ENCODE measurements around the gene SPAG17.

SPAG17 gene

DNA sequence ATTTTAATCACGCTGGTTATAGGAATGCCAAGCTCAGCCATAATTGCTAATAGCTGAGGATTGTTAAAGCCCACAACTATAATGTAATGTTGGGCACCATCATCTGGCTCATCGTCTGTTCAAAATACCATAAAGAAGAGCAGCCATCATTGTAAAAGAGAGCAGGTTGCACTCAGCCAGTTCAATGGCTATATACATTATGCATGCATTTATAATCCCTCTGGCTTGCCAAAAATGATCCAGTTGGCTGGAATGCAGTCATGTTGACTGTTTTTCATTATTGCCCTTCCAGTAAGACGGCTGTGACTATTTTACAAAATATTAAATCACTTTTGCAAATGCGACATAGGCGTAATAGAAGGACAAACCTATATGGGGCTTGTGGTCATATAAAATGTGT, 85.3 kb downstream of the SPAG17 start:
- Histone ChIP-seq H3K36me3 (ENCODE audit: insufficient read depth, low read length) (no peaks in the 10 kb centered on the region), H3K9me3 (ENCODE audit: control insufficient read depth, insufficient read depth, low read length) (no peaks in the 10 kb centered on the region), H3K9ac (ENCODE audit: low read depth, low read length) (no peak overlapping the region), H3K4me1 (ENCODE audit: insufficient read depth, low read length) (no peaks in the 10 kb centered on the region; the same call in 1 of the 2 replicates)

DNA sequence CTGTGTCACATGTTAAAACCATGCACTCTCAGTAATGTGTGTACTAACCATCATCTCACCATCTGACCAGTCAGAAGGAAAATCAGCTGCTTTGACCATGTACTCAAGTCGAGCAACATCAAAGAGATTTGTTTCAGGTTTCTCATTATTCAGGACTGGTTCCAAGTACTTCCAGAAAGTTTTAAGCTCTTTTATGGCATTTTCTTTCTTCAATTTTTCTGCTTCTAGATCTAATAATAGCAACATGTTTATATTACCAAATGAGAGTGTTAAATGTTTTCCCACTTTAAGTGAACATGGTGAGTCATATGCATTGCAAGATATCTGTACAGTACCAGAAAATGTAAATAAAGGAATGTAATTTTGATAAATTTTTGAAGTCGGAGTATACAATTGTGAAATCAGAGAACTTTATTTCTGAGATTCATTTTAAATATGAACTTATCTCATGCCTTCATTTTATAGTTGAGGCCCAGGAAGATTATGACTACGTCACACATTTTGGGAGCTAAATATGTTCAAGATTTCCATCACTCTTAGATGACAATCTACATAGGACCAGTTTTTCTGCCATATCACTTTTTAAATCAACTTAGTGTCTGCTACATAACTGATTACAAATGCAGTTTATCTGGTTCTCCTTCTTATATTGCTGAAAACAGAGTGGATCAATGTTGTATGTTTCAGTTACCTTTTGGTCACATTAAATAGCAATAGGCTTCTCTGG, 87.2 kb downstream of the SPAG17 start:
- Histone ChIP-seq H3K9me3 (ENCODE audit: control insufficient read depth, insufficient read depth, low read length) (no peaks in the 10 kb centered on the region), H3K4me1 (ENCODE audit: insufficient read depth, low read length) (no peaks in the 10 kb centered on the region; the same call in 1 of the 2 replicates), H3K36me3 (ENCODE audit: insufficient read depth, low read length) (no peaks in the 10 kb centered on the region), H3K9ac (ENCODE audit: low read depth, low read length) (no peak overlapping the region)

DNA sequence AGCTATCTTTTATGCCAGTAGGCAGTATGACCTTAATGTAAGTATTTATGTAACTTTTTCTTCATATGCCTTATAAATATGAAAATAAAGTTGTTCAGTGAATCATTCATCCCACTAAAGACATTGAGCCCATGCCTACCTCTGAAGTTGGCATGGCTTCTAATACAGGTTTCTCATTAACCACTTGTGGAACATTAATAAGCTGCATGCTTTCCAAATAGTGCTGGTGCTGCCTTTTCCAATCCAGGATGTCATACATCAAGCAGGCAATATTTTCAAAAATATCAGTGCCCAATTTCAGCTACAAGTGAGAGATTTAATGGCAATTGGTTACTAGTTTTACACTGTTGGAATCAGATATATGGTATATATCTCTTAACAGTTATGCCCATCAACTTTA, 92.0 kb downstream of the SPAG17 start:
- Histone ChIP-seq H3K9me3 (ENCODE audit: control insufficient read depth, insufficient read depth, low read length) (no peaks in the 10 kb centered on the region; the same call in 1 of the 2 replicates), H3K9ac (ENCODE audit: low read depth, low read length) (no peak overlapping the region), H3K36me3 (ENCODE audit: insufficient read depth, low read length) (no peaks in the 10 kb centered on the region), H3K4me1 (ENCODE audit: insufficient read depth, low read length) (no peaks in the 10 kb centered on the region)

DNA sequence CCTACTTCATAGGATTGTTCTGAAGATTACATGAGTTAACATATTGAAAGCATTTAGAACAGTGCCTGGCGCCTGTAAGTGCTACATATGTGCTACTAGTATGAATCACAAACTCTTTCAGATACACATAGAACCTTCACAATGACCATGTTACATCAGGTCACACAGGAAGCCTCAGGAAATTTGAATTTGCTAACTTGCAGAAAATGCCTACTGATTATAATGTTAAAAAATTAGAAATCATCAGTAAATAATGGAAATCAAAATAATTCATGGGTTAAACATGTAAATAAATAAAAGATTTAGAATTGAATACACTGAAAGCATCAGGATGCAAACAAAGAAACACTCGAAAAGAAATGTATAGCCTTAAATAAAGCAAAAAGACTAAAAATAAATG, 94.9 kb downstream of the SPAG17 start:
- Histone ChIP-seq H3K4me1 (ENCODE audit: insufficient read depth, low read length) (no peaks in the 10 kb centered on the region), H3K9me3 (ENCODE audit: control insufficient read depth, insufficient read depth, low read length) (no peaks in the 10 kb centered on the region; the same call in 1 of the 2 replicates), H3K36me3 (ENCODE audit: insufficient read depth, low read length) (no peaks in the 10 kb centered on the region), H3K9ac (ENCODE audit: low read depth, low read length) (no peak overlapping the region)

DNA sequence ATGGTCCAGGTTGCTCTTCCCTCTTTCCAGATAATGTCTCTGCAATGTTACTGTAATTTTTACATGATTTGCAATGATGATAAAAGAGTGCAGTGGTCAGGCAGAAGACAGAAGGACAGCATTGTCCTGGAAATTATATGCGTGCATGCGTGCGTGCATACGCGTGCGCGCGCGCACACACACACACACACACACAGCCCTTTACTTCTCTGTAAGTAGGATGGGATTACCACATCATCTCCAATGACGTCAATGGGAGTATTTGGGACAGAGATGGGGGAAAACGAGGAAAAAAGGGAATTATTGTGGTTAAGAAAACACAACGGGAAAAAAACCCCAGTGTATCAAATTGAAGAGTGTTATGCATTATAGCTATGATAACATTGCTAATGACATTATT, 99.7 kb downstream of the SPAG17 start:
- H3K9ac ChIP-seq (ENCODE audit: low read depth, low read length): no peak overlapping the region
- H3K36me3 ChIP-seq (ENCODE audit: insufficient read depth, low read length): no peaks in the 10 kb centered on the region
- H3K4me1 ChIP-seq (ENCODE audit: insufficient read depth, low read length): peaks cover 9% of the 10 kb centered on the region
- no peaks in the 10 kb centered on the region; the same call in 1 of the 2 replicates for H3K9me3 ChIP-seq (ENCODE audit: control insufficient read depth, insufficient read depth, low read length)

DNA sequence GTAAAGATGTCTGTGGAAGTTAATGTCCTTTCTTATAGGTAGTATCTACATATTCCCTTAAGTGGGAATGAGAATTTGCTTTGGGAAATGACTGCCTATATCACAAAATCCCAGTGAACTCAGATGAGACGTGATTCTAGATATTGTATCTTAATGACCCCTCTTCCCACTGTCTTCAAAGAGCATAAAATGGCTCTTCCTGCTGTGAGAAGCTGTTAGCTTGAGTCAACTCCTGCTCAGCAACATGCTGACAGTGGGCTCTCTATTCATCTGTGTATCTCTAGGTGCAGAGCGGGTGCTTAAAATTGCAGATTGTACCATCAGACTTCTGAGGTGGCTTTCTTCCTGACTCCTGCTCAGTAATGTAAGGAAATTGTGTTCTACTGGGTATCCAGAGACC, 100.6 kb downstream of the SPAG17 start:
- H3K36me3 ChIP-seq (ENCODE audit: insufficient read depth, low read length): no peaks in the 10 kb centered on the region
- H3K9ac ChIP-seq (ENCODE audit: low read depth, low read length): no peak overlapping the region
- H3K9me3 ChIP-seq (ENCODE audit: control insufficient read depth, insufficient read depth, low read length): no peaks in the 10 kb centered on the region
- H3K4me1 ChIP-seq (ENCODE audit: insufficient read depth, low read length): peaks cover 9% of the 10 kb centered on the region

DNA sequence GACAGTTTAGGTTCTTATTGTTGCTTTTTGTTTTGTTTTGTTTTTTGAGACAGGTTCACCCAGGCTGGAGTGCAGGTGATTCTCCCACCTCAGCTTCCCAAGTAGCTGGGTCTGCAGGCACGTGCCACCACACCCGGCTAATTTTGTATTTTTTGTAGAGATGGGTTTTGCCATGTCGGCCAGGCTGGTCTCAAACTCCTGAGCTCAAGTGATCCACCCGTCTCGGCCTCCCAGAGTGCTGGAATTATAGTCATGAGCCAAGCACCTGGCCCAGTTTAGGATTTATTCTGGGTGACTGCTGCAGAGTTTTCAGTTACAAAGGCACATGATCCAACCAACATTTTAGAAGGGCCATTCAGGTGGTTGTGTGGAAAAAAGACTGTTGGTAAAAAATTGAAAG, 102.0 kb downstream of the SPAG17 start:
- peaks cover 9% of the 10 kb centered on the region for H3K4me1 ChIP-seq (ENCODE audit: insufficient read depth, low read length)
- no peaks in the 10 kb centered on the region for H3K9me3 ChIP-seq (ENCODE audit: control insufficient read depth, insufficient read depth, low read length)
- no peak overlapping the region for H3K9ac ChIP-seq (ENCODE audit: low read depth, low read length)
- no peaks in the 10 kb centered on the region for H3K36me3 ChIP-seq (ENCODE audit: insufficient read depth, low read length)

DNA sequence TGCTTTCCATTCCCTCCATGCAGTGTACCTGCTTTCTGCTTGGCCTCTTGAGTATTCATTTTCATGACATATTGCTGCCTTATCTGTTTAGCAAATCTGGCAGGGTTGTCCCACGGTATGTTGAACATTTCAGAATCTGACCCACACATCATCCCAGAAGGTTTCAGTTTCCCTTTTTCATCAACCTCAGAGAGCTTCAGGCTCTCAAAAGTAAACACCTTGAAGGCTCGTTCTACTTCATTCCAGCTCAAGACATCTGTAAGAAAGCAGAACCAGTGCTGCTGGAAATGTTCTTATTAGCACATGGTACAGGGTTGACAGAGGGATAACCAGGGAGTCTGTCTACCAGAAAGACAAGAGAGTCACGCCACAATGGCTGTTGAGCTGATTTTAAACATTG, 103.6 kb downstream of the SPAG17 start:
- H3K9me3 ChIP-seq (ENCODE audit: control insufficient read depth, insufficient read depth, low read length): no peaks in the 10 kb centered on the region
- peaks cover 15% of the 10 kb centered on the region for H3K4me1 ChIP-seq (ENCODE audit: insufficient read depth, low read length)
- H3K9ac ChIP-seq (ENCODE audit: low read depth, low read length): no peak overlapping the region
- H3K36me3 ChIP-seq (ENCODE audit: insufficient read depth, low read length): no peaks in the 10 kb centered on the region

DNA sequence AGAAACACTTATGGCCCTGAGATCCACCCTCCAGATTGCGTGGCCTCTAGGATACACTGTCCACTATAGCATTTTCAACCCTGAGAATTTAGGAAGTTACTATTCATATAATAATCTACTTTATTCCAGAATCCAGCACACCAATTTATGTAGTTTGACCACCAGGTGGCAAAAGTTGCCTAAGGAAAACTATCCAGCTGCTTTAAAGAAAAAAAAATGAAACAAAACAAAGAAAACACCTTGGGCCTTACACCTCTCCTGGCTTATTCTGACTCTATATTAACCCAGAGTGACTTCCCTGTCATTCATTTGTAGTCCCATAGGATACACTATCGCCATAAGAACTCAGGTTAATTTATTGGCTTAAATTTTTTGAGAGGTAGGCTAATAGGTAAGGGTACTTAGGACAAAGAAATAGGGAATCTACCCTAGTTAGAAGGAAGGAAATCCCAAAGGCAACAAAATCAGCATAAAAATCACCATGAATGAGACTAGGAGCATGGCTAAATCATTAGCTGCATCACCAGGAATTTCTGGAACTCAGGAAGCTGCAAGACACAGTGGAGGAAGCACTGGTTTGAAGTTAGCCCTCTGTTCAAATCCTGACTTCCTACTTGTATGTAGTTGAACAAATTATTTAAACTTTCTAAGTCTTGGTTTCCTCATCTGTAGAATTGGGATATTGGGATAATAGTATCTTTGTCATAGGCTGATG, 107.5 kb downstream of the SPAG17 start:
- Histone ChIP-seq H3K4me1 (ENCODE audit: insufficient read depth, low read length) (peaks cover 26% of the 10 kb centered on the region), H3K9me3 (ENCODE audit: control insufficient read depth, insufficient read depth, low read length) (no peaks in the 10 kb centered on the region), H3K9ac (ENCODE audit: low read depth, low read length) (peak overlapping the region; percentile 11; the same call in 1 of the 2 replicates), H3K36me3 (ENCODE audit: insufficient read depth, low read length) (no peaks in the 10 kb centered on the region)

DNA sequence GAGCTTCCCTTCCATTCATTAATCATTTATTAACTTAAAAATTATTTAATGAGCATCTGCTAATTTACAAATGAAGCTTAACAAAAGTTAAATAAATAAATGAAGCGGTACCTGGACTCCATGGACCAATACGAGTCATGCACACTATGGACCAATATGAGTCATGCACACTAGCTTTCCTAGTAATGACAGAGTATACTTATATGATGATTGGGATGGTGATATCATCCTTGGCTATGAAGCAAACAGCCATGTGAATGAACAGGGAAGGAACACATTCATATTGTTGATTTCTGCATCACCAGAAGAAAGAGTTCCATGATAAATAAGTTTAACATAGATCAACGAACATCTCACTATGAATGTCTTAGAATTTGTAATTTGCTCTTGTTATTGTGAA, 109.9 kb downstream of the SPAG17 start:
- Histone ChIP-seq H3K4me1 (ENCODE audit: insufficient read depth, low read length) (peaks cover 26% of the 10 kb centered on the region), H3K9me3 (ENCODE audit: control insufficient read depth, insufficient read depth, low read length) (no peaks in the 10 kb centered on the region), H3K9ac (ENCODE audit: low read depth, low read length) (no peak overlapping the region), H3K36me3 (ENCODE audit: insufficient read depth, low read length) (no peaks in the 10 kb centered on the region)

DNA sequence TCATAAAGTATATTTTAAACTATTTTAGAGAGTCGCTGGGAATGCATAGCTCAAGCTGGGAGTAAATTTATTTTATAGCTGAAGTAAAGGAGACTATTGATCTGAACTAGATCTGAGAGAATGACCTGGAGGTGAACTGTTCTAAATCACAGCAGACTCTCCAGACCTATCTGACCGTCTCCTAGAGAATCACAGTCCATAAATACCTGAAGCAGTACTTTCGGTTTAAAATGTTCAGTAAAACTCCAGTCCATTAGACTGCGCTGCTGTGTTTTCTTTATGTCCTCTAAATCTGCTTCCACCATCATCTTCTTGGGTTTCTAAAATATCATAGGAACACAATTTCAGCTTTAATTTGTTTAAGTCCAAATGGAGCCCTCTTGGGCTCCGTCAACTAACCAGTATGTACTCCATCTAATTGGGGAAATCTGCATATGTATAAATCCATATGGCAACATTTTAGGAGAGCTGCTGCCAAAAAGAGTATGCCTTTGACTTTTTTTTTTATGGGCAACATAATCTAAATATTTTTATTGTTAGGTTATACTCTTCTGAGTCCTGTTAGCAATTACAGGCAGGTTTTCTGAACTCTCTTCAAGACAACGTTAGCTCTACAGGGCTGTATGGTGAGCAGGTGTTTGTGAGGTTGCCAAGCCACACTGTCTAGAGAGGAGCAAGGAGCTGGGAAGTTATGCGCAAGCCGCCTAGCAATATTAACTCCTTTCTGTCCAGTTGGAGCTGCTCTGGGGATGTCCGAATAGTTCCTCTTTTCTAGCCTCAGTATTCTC, 111.2 kb downstream of the SPAG17 start:
- Histone ChIP-seq H3K9ac (ENCODE audit: low read depth, low read length) (no peak overlapping the region), H3K9me3 (ENCODE audit: control insufficient read depth, insufficient read depth, low read length) (no peaks in the 10 kb centered on the region), H3K4me1 (ENCODE audit: insufficient read depth, low read length) (peaks cover 26% of the 10 kb centered on the region), H3K36me3 (ENCODE audit: insufficient read depth, low read length) (no peaks in the 10 kb centered on the region)

DNA sequence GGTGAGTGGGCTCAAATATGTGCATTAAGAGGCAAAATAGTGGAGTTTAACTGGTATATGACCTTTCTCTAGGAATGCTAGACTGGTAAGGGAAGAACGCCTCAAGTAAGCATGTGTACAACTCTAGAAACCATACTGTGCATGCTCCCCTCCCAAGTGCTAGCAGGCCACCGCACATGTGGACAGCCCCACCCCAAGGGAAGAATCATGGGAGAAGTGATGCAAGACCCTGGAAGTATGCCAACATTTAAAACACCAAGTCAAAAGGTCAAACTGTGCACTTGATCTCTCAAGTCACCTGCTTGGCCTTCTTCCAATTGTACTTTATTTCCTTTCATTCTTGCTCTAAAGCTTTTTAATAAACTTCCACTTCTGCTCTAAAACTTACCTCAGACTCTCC, 135.0 kb downstream of the SPAG17 start:
- no peak overlapping the region for H3K9ac ChIP-seq (ENCODE audit: low read depth, low read length)
- no peaks in the 10 kb centered on the region for H3K4me1 ChIP-seq (ENCODE audit: insufficient read depth, low read length)
- H3K36me3 ChIP-seq (ENCODE audit: insufficient read depth, low read length): no peaks in the 10 kb centered on the region
- no peaks in the 10 kb centered on the region for H3K9me3 ChIP-seq (ENCODE audit: control insufficient read depth, insufficient read depth, low read length)

DNA sequence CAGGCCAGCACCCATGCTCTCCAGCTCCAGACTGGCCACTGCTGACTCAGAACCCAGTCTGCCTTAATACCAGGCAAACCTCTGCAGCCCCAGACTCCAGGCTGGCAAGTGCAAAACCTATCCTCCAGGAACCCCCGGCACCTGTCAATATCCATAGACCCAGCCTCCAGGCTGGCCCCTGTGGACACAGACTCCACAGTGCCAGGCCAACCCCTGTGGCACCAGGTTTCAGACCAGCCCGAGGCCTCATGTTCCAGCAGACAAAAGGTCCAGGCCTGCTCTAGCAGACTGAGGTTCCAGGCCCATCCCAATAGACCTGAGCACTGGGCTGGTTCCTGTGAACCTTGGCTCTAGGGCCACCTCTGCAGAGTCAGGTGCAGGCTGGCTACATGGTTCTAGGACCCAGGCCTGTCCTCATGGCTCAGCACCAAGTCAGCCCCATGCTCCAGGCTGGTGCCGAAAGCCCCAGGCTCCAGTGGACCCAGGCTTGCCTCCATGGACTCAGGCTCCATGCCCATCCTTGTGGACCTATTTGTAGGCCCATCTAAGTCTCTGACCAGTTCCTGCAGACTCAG, 137.3 kb downstream of the SPAG17 start:
- no peaks in the 10 kb centered on the region for H3K36me3 ChIP-seq (ENCODE audit: insufficient read depth, low read length)
- H3K9me3 ChIP-seq (ENCODE audit: control insufficient read depth, insufficient read depth, low read length): no peaks in the 10 kb centered on the region
- H3K4me1 ChIP-seq (ENCODE audit: insufficient read depth, low read length): no peaks in the 10 kb centered on the region
- H3K9ac ChIP-seq (ENCODE audit: low read depth, low read length): no peak overlapping the region

DNA sequence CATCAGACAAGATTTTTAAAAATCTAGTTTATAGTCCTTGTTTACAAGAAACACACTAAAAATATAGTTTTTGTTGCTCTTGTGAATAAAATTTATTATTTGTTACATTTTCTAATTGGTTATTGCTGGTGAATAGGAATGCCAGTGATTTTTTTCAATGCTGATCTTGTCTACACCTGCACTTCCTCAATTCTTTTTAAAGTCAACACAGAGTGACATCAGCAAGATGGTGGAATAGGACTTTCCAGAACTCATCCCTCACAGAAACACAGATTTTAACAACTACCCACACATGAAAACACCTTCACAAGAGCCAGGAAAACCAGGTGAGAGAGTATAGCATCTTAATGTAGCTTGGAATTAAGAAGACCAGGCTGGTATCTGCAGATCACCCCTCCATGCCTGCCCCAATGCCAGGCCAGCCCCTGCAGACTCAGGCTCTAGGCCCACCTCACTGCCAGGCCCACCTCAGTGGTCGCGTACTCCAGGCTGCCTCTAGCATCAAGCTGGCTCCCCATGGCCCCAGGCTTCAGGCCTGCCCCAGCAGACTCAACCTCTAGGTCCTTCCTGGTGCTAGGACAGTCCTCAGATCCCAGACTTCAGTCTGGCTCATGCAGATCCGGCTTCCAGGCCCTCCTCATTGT, 137.9 kb downstream of the SPAG17 start:
- H3K9me3 ChIP-seq (ENCODE audit: control insufficient read depth, insufficient read depth, low read length): no peaks in the 10 kb centered on the region
- H3K4me1 ChIP-seq (ENCODE audit: insufficient read depth, low read length): no peaks in the 10 kb centered on the region
- no peak overlapping the region for H3K9ac ChIP-seq (ENCODE audit: low read depth, low read length)
- no peaks in the 10 kb centered on the region for H3K36me3 ChIP-seq (ENCODE audit: insufficient read depth, low read length)

Measured in ES-I3 (cell line).